Stimulated activated CD4-positive, alpha-beta T cell treated with anti-CD3 and anti-CD28 coated beads, Interleukin-4, amount 100 ng/mL, for 1 hour (primary cell): Measurements from ENCODE around the gene LINC01488.

Experiments
- DNase-seq: peaks from one replicate; pipeline ENCODE4 v3.0.0-alpha.2; 2020

The LINC01488 gene

GRCh38 chr11:69465236-69466000 lies 16.0 kb upstream of the LINC01488 start:
- no peak for DNase-seq

- no peak for DNase-seq
Measured at GRCh38 chr11:69466039-69466438, 15.4 kb upstream of the LINC01488 start.

- DNase-seq: no peak
Measured at GRCh38 chr11:69467196-69467595, 14.3 kb upstream of the LINC01488 start.

- no peak for DNase-seq
Measured at GRCh38 chr11:69467646-69468045, 13.8 kb upstream of the LINC01488 start.

- no peak for DNase-seq
Measured at GRCh38 chr11:69468221-69468620, 13.2 kb upstream of the LINC01488 start.

- no peak for DNase-seq
Measured at GRCh38 chr11:69468911-69469885, 12.3 kb upstream of the LINC01488 start.

GRCh38 chr11:69470301-69470700 lies 11.2 kb upstream of the LINC01488 start:
- DNase-seq: no peak

- no peak for DNase-seq
Measured at GRCh38 chr11:69470793-69471728, 10.4 kb upstream of the LINC01488 start.

- no peak for DNase-seq
Measured at GRCh38 chr11:69471729-69472540, 9.5 kb upstream of the LINC01488 start.

- no peak for DNase-seq
Measured at GRCh38 chr11:69472541-69473275, 8.8 kb upstream of the LINC01488 start.

GRCh38 chr11:69473276-69473845 lies 8.1 kb upstream of the LINC01488 start:
- no peak for DNase-seq

GRCh38 chr11:69474736-69475135 lies 6.7 kb upstream of the LINC01488 start:
- DNase-seq: no peak

GRCh38 chr11:69475141-69475865 lies 6.2 kb upstream of the LINC01488 start:
- DNase-seq: no peak

GRCh38 chr11:69475866-69476471 lies 5.5 kb upstream of the LINC01488 start:
- no peak for DNase-seq

- no peak for DNase-seq
Measured at GRCh38 chr11:69476509-69476961, 4.9 kb upstream of the LINC01488 start.

GRCh38 chr11:69477086-69477485 lies 4.4 kb upstream of the LINC01488 start:
- DNase-seq: no peak

GRCh38 chr11:69479591-69480271 lies 1.7 kb upstream of the LINC01488 start:
- DNase-seq: no peak

GRCh38 chr11:69480547-69481392 lies 693 bp upstream of the LINC01488 start:
- no peak for DNase-seq
